NCI-H446 treated with DMSO at 0.1 percent for 48 hours (cell line): ENCODE results near the gene EXO5.
"Not testable (repeated sequence)": the region's sequence is repeated elsewhere in the genome, so short reads cannot be mapped to it uniquely, and the experiment has no call there.

Source experiments
- DNase-seq: peaks from one replicate; lab custom pipeline; 2025; lab: John Stamatoyannopoulos, UW

The EXO5 gene

GRCh38 chr1:40553017-40553416 is 44.5 kb downstream of the EXO5 start:
- DNase-seq: no peak

- not testable (repeated sequence) for DNase-seq
Measured at GRCh38 chr1:40554807-40555206, 46.2 kb downstream of the EXO5 start.

GRCh38 chr1:40556121-40556520 is 47.6 kb downstream of the EXO5 start:
- no peak for DNase-seq

- DNase-seq: not testable (repeated sequence)
Measured at GRCh38 chr1:40558241-40558640, 49.7 kb downstream of the EXO5 start.

- no peak for DNase-seq
Measured at GRCh38 chr1:40562185-40562584, 53.6 kb downstream of the EXO5 start.

GRCh38 chr1:40563266-40563665 is 54.7 kb downstream of the EXO5 start:
- DNase-seq: no peak

GRCh38 chr1:40564506-40564905 is 55.9 kb downstream of the EXO5 start:
- no peak for DNase-seq

GRCh38 chr1:40564913-40565312 is 56.3 kb downstream of the EXO5 start:
- no peak for DNase-seq
